Fibroblast of villous mesenchyme (primary cell): Measurements from ENCODE around the gene MDFIC2. TPM values are rescaled to one million over a fixed set of nuclear protein-coding genes. Genes with fewer than 3 reads are reported as not detected.
"Not testable (repeated sequence)": the region's sequence is repeated elsewhere in the genome, so short reads cannot be mapped to it uniquely, and the experiment has no call there.

Experiments used
- DNase-seq: peaks from one replicate; pipeline ENCODE4 v3.0.0-alpha.2; 2010; ENCODE audit warnings: low read depth
- H3K4me3 ChIP-seq: 2 replicates; pipeline ENCODE4 v1.5.1; 2011; ENCODE audit warnings: low read depth, mild to moderate bottlenecking, low read length
- CTCF ChIP-seq: IDR thresholded peaks from 2 replicates; pipeline ENCODE4 v1.5.1; 2012; ENCODE audit warnings: low read depth, mild to moderate bottlenecking, low read length; ENCODE audit not compliant: insufficient read depth
- total RNA-seq: library from RNA; depleted of rRNA; stranded (reverse); fragments of >200 nt; gene quantifications from 2 replicates; pipeline ENCODE4 v1.2.3, GENCODE V29; 2012

Gene MDFIC2
- total RNA-seq, 1 donor, result not detected

- DNase-seq, result no peak
- no peak for TF ChIP-seq CTCF
- H3K4me3 ChIP-seq, result no peak overlapping the region
Observed at GRCh38 chr3:70231266-70231701, 81.2 kb downstream of the MDFIC2 start.

GRCh38 chr3:70227437-70227836 is 85.0 kb downstream of the MDFIC2 start:
- DNase-seq, result no peak
- TF ChIP-seq CTCF, result no peak
- no peak overlapping the region for H3K4me3 ChIP-seq

- H3K4me3 ChIP-seq, result no peak overlapping the region
- TF ChIP-seq CTCF, result no peak
- DNase-seq, result no peak
Observed at GRCh38 chr3:70225146-70225545, 87.3 kb downstream of the MDFIC2 start.

- no peak overlapping the region for H3K4me3 ChIP-seq
- no peak for TF ChIP-seq CTCF
- no peak for DNase-seq
Observed at GRCh38 chr3:70224337-70224736, 88.1 kb downstream of the MDFIC2 start.

GRCh38 chr3:70218471-70218870 is 94.0 kb downstream of the MDFIC2 start:
- DNase-seq, result no peak
- TF ChIP-seq CTCF, result no peak
- H3K4me3 ChIP-seq, result no peak overlapping the region

- not testable (repeated sequence) for H3K4me3 ChIP-seq, DNase-seq
Observed at GRCh38 chr3:70211274-70211673, 101.2 kb downstream of the MDFIC2 start.

GRCh38 chr3:70201975-70202374 is 110.5 kb downstream of the MDFIC2 start:
- H3K4me3 ChIP-seq, result no peak overlapping the region
- no peak for DNase-seq
- no peak for TF ChIP-seq CTCF
